IMR-90 (cell line): Measurements from ENCODE around the gene ASB3. TPM values are rescaled to one million over a fixed set of nuclear protein-coding genes. Genes with fewer than 3 reads are reported as not detected.

Source experiments
- ATAC-seq: fragments of 200-7000 bp; cut with Tn5 transposase; 2 replicates; pipeline ENCODE4 v1.9.1; 2020; ENCODE audit warnings: low read depth, mild to moderate bottlenecking, moderate library complexity
- BruUV-seq: library from RNA; stranded (reverse); fragments of 400-500 nt; replicated peaks from 2 replicates; lab custom pipeline; 2021; lab: Mats Ljungman, UMichigan
- CTCF ChIA-PET: fragments of 300-600 bp; formaldehyde crosslinking; extraction: SDS; loops from one replicate; lab custom pipeline; 2021; ENCODE audit warnings: antibody characterized with exemption; lab: Yijun Ruan, JAX
- POLR2A ChIA-PET: fragments of 300-600 bp; sonication (Branson Sonifier 250); formaldehyde crosslinking; loops from one replicate; lab custom pipeline; 2022; ENCODE audit warnings: antibody characterized with exemption; ENCODE audit not compliant: unreplicated experiment; lab: Charles Lee
- DNase-seq: peaks from one replicate; pipeline ENCODE4 v3.0.0; 2013
- H2AFZ ChIP-seq: replicated peaks from 2 replicates; pipeline ENCODE3; 2013; ENCODE audit warnings: low read length, mild to moderate bottlenecking; ENCODE audit not compliant: poor library complexity
- H2AK5ac ChIP-seq: 2 replicates; pipeline ENCODE4 v1.6.1; 2013; ENCODE audit warnings: low read depth, low read length, inconsistent platforms
- H2AK9ac ChIP-seq: replicated peaks from 2 replicates; pipeline ENCODE3; 2013; ENCODE audit warnings: mild to moderate bottlenecking, low read depth, low read length, moderate library complexity; ENCODE audit not compliant: poor library complexity
- H2BK120ac ChIP-seq: 2 replicates; pipeline ENCODE4 v1.6.1; 2013; ENCODE audit warnings: low read depth, low read length, inconsistent platforms
- H2BK15ac ChIP-seq: 3 replicates; pipeline ENCODE4 v1.6.1; 2013; ENCODE audit warnings: low read depth, low read length, inconsistent platforms
- H2BK20ac ChIP-seq: 2 replicates; pipeline ENCODE4 v1.6.1; 2013; ENCODE audit warnings: low read depth, mild to moderate bottlenecking, inconsistent platforms, low read length, moderate library complexity
- H2BK5ac ChIP-seq: 2 replicates; pipeline ENCODE4 v1.6.1; 2013; ENCODE audit warnings: mild to moderate bottlenecking, low read depth, low read length, inconsistent platforms; ENCODE audit not compliant: poor library complexity, severe bottlenecking
- H3K14ac ChIP-seq: replicated peaks from 2 replicates; pipeline ENCODE4 v1.6.1; 2013; ENCODE audit warnings: low read depth, low read length, inconsistent platforms
- H3K18ac ChIP-seq: 2 replicates; pipeline ENCODE4 v1.6.1; 2013; ENCODE audit warnings: low read depth, low read length, control low read depth
- H3K23ac ChIP-seq: 2 replicates; pipeline ENCODE4 v1.6.1; 2013; ENCODE audit warnings: low read depth, low read length, inconsistent platforms
- H3K27ac ChIP-seq: 2 replicates; pipeline ENCODE4 v1.5.1; 2013; ENCODE audit warnings: mild to moderate bottlenecking, control low read depth, low read length; ENCODE audit not compliant: insufficient read depth
- H3K27me3 ChIP-seq: 2 replicates; pipeline ENCODE4 v1.6.1; 2013; ENCODE audit warnings: low read length; ENCODE audit not compliant: control insufficient read depth, insufficient read depth
- H3K36me3 ChIP-seq: 2 replicates; pipeline ENCODE4 v1.6.1; 2013; ENCODE audit warnings: low read length, mixed read lengths; ENCODE audit not compliant: control insufficient read depth, insufficient read depth
- H3K4ac ChIP-seq: 2 replicates; pipeline ENCODE4 v1.6.1; 2013; ENCODE audit warnings: low read depth, low read length, inconsistent platforms
- H3K4me1 ChIP-seq: 2 replicates; pipeline ENCODE4 v1.6.1; 2013; ENCODE audit warnings: low read length, mixed read lengths; ENCODE audit not compliant: control insufficient read depth, insufficient read depth
- H3K4me2 ChIP-seq: 2 replicates; pipeline ENCODE4 v1.6.1; 2013; ENCODE audit warnings: low read depth, mild to moderate bottlenecking, control low read depth, low read length, moderate library complexity
- H3K4me3 ChIP-seq: 2 replicates; pipeline ENCODE4 v1.5.1; 2013; ENCODE audit warnings: low read depth, mild to moderate bottlenecking, control low read depth, low read length, moderate library complexity; ENCODE audit not compliant: insufficient read depth
- H3K56ac ChIP-seq: 2 replicates; pipeline ENCODE4 v1.6.1; 2013; ENCODE audit warnings: low read length, inconsistent platforms; ENCODE audit not compliant: insufficient read depth; ENCODE audit errors: extremely low read depth
- H3K79me1 ChIP-seq, 2 experiments: 2 replicates each; pipeline ENCODE4 v1.6.1; 2013; ENCODE audit warnings: low read length in 2 of 2, inconsistent platforms in 1 of 2, low read depth in 1 of 2
- H3K9ac ChIP-seq: 2 replicates; pipeline ENCODE4 v1.6.1; 2013; ENCODE audit warnings: low read depth, low read length, control low read depth
- H3K9me1 ChIP-seq: 2 replicates; pipeline ENCODE4 v1.6.1; 2013; ENCODE audit warnings: low read length, inconsistent platforms; ENCODE audit not compliant: insufficient read depth
- H3K9me3 ChIP-seq: 2 replicates; pipeline ENCODE4 v1.6.1; 2013; ENCODE audit warnings: low read length; ENCODE audit not compliant: control insufficient read depth, insufficient read depth
- H4K20me1 ChIP-seq: 2 replicates; pipeline ENCODE4 v1.6.1; 2013; ENCODE audit warnings: low read length, inconsistent platforms; ENCODE audit not compliant: insufficient read depth
- H4K5ac ChIP-seq: 2 replicates; pipeline ENCODE4 v1.6.1; 2013; ENCODE audit warnings: mild to moderate bottlenecking, low read depth, low read length, control low read depth
- H4K8ac ChIP-seq, 2 experiments: 2 replicates each; pipeline ENCODE4 v1.6.1; 2013; ENCODE audit warnings: low read depth in 2 of 2, low read length in 2 of 2, control low read depth in 1 of 2, inconsistent platforms in 1 of 2
- H4K91ac ChIP-seq: 2 replicates; pipeline ENCODE4 v1.6.1; 2013; ENCODE audit warnings: low read depth, low read length, inconsistent platforms; ENCODE audit not compliant: insufficient read depth
- CEBPB ChIP-seq: IDR thresholded peaks from 2 replicates; pipeline ENCODE4 v1.6.1; 2012; ENCODE audit warnings: low read depth, low read length, improper control_type of control experiment
- CHD1 ChIP-seq: IDR thresholded peaks from 2 replicates; pipeline ENCODE4 v1.6.1; 2012; ENCODE audit warnings: low read depth, low read length, improper control_type of control experiment
- MAZ ChIP-seq: IDR thresholded peaks from 2 replicates; pipeline ENCODE4 v1.6.1; 2012; ENCODE audit warnings: low read depth, mild to moderate bottlenecking, low read length, improper control_type of control experiment, moderate library complexity, borderline replicate concordance
- NFE2L2 ChIP-seq: fragments of 150-350 bp; IDR thresholded peaks from 2 replicates; pipeline ENCODE4 v1.6.1; 2016; ENCODE audit warnings: low read depth, mild to moderate bottlenecking, low read length
- RAD21 ChIP-seq: IDR thresholded peaks from 2 replicates; pipeline ENCODE4 v1.6.1; 2012; ENCODE audit warnings: low read length, improper control_type of control experiment
- SMC3 ChIP-seq: fragments of 150-350 bp; IDR thresholded peaks from 2 replicates; pipeline ENCODE4 v1.6.1; 2016; ENCODE audit warnings: low read depth, mild to moderate bottlenecking, antibody characterized with exemption, low read length, moderate library complexity
- WGBS, 2 experiments: methylation state at CpG; one replicate each; pipeline versions ENCODE4 v1.1.5 to v1.1.7; 2013; ENCODE audit warnings: missing lambda C conversion rate in 2 of 2; ENCODE audit not compliant: insufficient read length in 1 of 2; ENCODE audit errors: extremely low coverage in 2 of 2; 5-methylcytosine and 5-hydroxymethylcytosine counted together
- dilution Hi-C: fragments of 300-500 bp; cut with HindIII; formaldehyde crosslinking; loops from one replicate; pipeline ENCODE4 v1.14.3; 2018; ENCODE audit warnings: low sequenced_read_pairs; ENCODE audit not compliant: unreplicated experiment
- in situ Hi-C: fragments of 300-500 bp; cut with MboI; formaldehyde crosslinking; loops from 3 replicates; pipeline ENCODE4 v1.14.3; 2019; ENCODE audit warnings: low sequenced_read_pairs, inconsistent platforms, mixed read lengths
- intact Hi-C: fragments of 100-400 bp; cut with micrococcal nuclease; formaldehyde crosslinking; loops from 2 replicates; pipeline ENCODE4 v1.10.0; 2022
- polyA plus RNA-seq, 3 experiments: library from polyadenylated mRNA; depleted of rRNA; stranded (reverse); fragments of >200 nt; gene quantifications; 2 replicates each; pipeline ENCODE4 v1.2.3, GENCODE V29; 2012; ENCODE audit warnings: low replicate concordance in 1 of 3
- total RNA-seq: library from RNA; depleted of rRNA; stranded (reverse); fragments of >200 nt; gene quantifications from 2 replicates; pipeline ENCODE4 v1.2.3, GENCODE V29; 2012

ASB3 gene
- total and polyA plus RNA-seq, 2 of the 4 experiments (the other 2 are of a cell fraction) = 19.2 to 36.2 TPM

DNA sequence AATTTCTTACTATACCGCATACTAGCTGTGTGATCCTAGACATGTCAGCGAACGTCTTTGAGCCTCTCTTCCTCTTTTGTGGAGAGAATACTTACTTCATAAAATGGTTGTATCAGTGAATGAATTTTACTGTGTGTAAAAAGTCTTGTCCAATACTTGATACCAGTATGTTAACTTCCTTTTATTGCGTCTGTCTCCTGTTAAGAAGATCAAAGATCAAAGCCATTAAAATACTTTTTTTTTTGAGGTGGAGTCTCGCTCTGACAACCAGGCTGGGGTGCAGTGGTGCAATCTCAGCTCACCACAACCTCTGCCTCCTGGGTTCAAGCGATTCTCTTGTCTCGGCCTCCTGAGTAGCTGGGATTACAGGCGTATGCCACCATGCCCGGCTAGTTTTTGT, 33.3 kb upstream of the ASB3 start:
- Histone ChIP-seq H3K9me3 (no peaks in the 10 kb centered on the region), H2BK20ac (no peak overlapping the region), H3K4me2 (no peak overlapping the region), H4K5ac (no peak overlapping the region), H2AK9ac (no peak overlapping the region), H2AK5ac (no peak overlapping the region), H3K4me1 (no peaks in the 10 kb centered on the region), H3K56ac (no peak overlapping the region), H2AFZ (no peak overlapping the region), H3K14ac (no peak overlapping the region), H3K9me1 (peaks cover 7% of the 10 kb centered on the region), H3K23ac (no peak overlapping the region), H2BK120ac (no peak overlapping the region), H3K27me3 (no peaks in the 10 kb centered on the region), H3K18ac (no peak overlapping the region), H4K20me1 (no peaks in the 10 kb centered on the region), H2BK5ac (no peak overlapping the region), H3K4ac (no peak overlapping the region), H3K9ac (no peak overlapping the region), H2BK15ac (no peak overlapping the region), H3K79me1 (peaks cover 0 to 8% of the 10 kb centered on the region in 2 experiments; a peak in 2 of 4 replicates), H4K8ac (no peak overlapping the region), H3K4me3 (no peak overlapping the region), H4K91ac (no peak overlapping the region), H3K27ac (no peak overlapping the region), H3K36me3 (peaks cover 16% of the 10 kb centered on the region)
- no peak for DNase-seq
- ATAC-seq = no peak
- in situ Hi-C loops = no loop called here
- no TSS peak for BruUV-seq
- WGBS, 2 experiments = no CpG with 5 or more reads among the region's 9 CpGs
- CTCF ChIA-PET = interaction anchor here (0.6 kb wide), 1 partner anchor 22 kb away, joined by 6 read pairs; no protein-coding TSS in a partner anchor
- dilution Hi-C loops = no loop called here
- POLR2A ChIA-PET = no interaction called here
- TF ChIP-seq NFE2L2 (no peak), CHD1 (no peak), MAZ (no peak), SMC3 (no peak), RAD21 (no peak), CEBPB (no peak)
- intact Hi-C loops = no loop called here
